Endometrial microvascular endothelial cells (primary cell): ENCODE data around the gene OPN4. TPM values are rescaled to one million over a fixed set of nuclear protein-coding genes. Genes with fewer than 3 reads are reported as not detected.

ENCODE experiments used
- in situ Hi-C: cut with HindIII; loops from 2 replicates; pipeline ENCODE4 v1.10.0; 2017; ENCODE audit warnings: low sequenced_read_pairs, low pct_unique_long_range_greater_than_20kb; ENCODE audit errors: inconsistent ontology term
- total RNA-seq: library from RNA; depleted of rRNA; stranded (reverse); fragments of >200 nt; gene quantifications from one replicate; pipeline ENCODE4 v1.2.3, GENCODE V29; 2015; ENCODE audit errors: inconsistent ontology term

OPN4 gene
- total RNA-seq, 1 donor from 2014 or later = not detected

- in situ Hi-C loops = no loop called here
Measured at GRCh38 chr10:86673216-86673826, 19.0 kb downstream of the OPN4 start.

- in situ Hi-C loops = no loop called here
Measured at GRCh38 chr10:86673827-86674581, 19.7 kb downstream of the OPN4 start.

- in situ Hi-C loops = no loop called here
Measured at GRCh38 chr10:86674912-86675311, 20.6 kb downstream of the OPN4 start.

GRCh38 chr10:86677374-86677773 is 23.0 kb downstream of the OPN4 start:
- in situ Hi-C loops = no loop called here

- in situ Hi-C loops = no loop called here
Measured at GRCh38 chr10:86678999-86679792, 24.8 kb downstream of the OPN4 start.

- in situ Hi-C loops = no loop called here
Measured at GRCh38 chr10:86681047-86681446, 26.7 kb downstream of the OPN4 start.

GRCh38 chr10:86681722-86682386 is 27.5 kb downstream of the OPN4 start:
- in situ Hi-C loops = no loop called here

GRCh38 chr10:86682675-86683074 is 28.3 kb downstream of the OPN4 start:
- in situ Hi-C loops = no loop called here

- in situ Hi-C loops = no loop called here
Measured at GRCh38 chr10:86684331-86685097, 30.2 kb downstream of the OPN4 start.

GRCh38 chr10:86685416-86685815 is 31.1 kb downstream of the OPN4 start:
- in situ Hi-C loops = no loop called here

- in situ Hi-C loops = no loop called here
Measured at GRCh38 chr10:86685893-86686632, 31.7 kb downstream of the OPN4 start.

- in situ Hi-C loops = no loop called here
Measured at GRCh38 chr10:86686972-86687371, 32.6 kb downstream of the OPN4 start.

- in situ Hi-C loops = no loop called here
Measured at GRCh38 chr10:86687750-86688149, 33.4 kb downstream of the OPN4 start.

- in situ Hi-C loops = no loop called here
Measured at GRCh38 chr10:86688398-86688921, 34.1 kb downstream of the OPN4 start.

- in situ Hi-C loops = no loop called here
Measured at GRCh38 chr10:86689146-86689545, 34.8 kb downstream of the OPN4 start.

- in situ Hi-C loops = no loop called here
Measured at GRCh38 chr10:86690231-86690630, 35.9 kb downstream of the OPN4 start.

GRCh38 chr10:86690657-86691084 is 36.3 kb downstream of the OPN4 start:
- in situ Hi-C loops = no loop called here
